Ishikawa (cell line): ENCODE results near the gene UVSSA.

Experiments used
- CEBPB ChIP-seq: IDR thresholded peaks from 2 replicates; pipeline ENCODE4 v1.6.1; 2012
- CREB1 ChIP-seq: IDR thresholded peaks from 2 replicates; pipeline ENCODE4 v1.6.1; 2012; ENCODE audit warnings: low read depth
- EGR1 ChIP-seq: IDR thresholded peaks from 2 replicates; pipeline ENCODE4 v1.6.1; 2012
- EP300 ChIP-seq: IDR thresholded peaks from 2 replicates; pipeline ENCODE4 v1.6.1; 2012; ENCODE audit warnings: borderline replicate concordance
- FOXM1 ChIP-seq: IDR thresholded peaks from 2 replicates; pipeline ENCODE4 v1.6.1; 2012; ENCODE audit warnings: low read depth, borderline replicate concordance
- MAX ChIP-seq: IDR thresholded peaks from 2 replicates; pipeline ENCODE4 v1.6.1; 2012
- NFIC ChIP-seq: IDR thresholded peaks from 2 replicates; pipeline ENCODE4 v1.6.1; 2012
- RAD21 ChIP-seq: IDR thresholded peaks from 2 replicates; pipeline ENCODE4 v1.6.1; 2012; ENCODE audit warnings: low read depth
- REST ChIP-seq: IDR thresholded peaks from 2 replicates; pipeline ENCODE4 v1.6.1; 2012; ENCODE audit warnings: low read depth, mild to moderate bottlenecking
- TAF1 ChIP-seq: IDR thresholded peaks from 2 replicates; pipeline ENCODE4 v1.6.1; 2012; ENCODE audit warnings: low read depth, mild to moderate bottlenecking
- TCF12 ChIP-seq: IDR thresholded peaks from 2 replicates; pipeline ENCODE4 v1.6.1; 2012; ENCODE audit warnings: low read depth
- TEAD4 ChIP-seq: IDR thresholded peaks from 2 replicates; pipeline ENCODE4 v1.6.1; 2012
- USF1 ChIP-seq: IDR thresholded peaks from 2 replicates; pipeline ENCODE4 v1.6.1; 2012
- YY1 ChIP-seq: IDR thresholded peaks from 2 replicates; pipeline ENCODE4 v1.6.1; 2012; ENCODE audit warnings: low read depth
- ZBTB7A ChIP-seq: IDR thresholded peaks from 2 replicates; pipeline ENCODE4 v1.6.1; 2012; ENCODE audit warnings: low read depth

UVSSA gene

GRCh38 chr4:1400191-1400805 is 53.3 kb downstream of the UVSSA start:
- no peak for TF ChIP-seq TCF12
- TF ChIP-seq TEAD4, result no peak
- no peak for TF ChIP-seq CREB1
- TF ChIP-seq FOXM1, result no peak
- no peak for TF ChIP-seq REST
- TF ChIP-seq MAX, result no peak
- no peak for TF ChIP-seq RAD21
- TF ChIP-seq ZBTB7A, result no peak
- no peak for TF ChIP-seq TAF1
- TF ChIP-seq NFIC, result no peak

GRCh38 chr4:1400831-1401408 is 53.9 kb downstream of the UVSSA start:
- TF ChIP-seq ZBTB7A, result no peak
- TF ChIP-seq CEBPB, result no peak
- TF ChIP-seq TAF1, result no peak
- no peak for TF ChIP-seq REST
- no peak for TF ChIP-seq MAX
- TF ChIP-seq EP300, result no peak
- TF ChIP-seq YY1, result no peak
- no peak for TF ChIP-seq CREB1
- TF ChIP-seq FOXM1, result no peak
- TF ChIP-seq NFIC, result no peak
- no peak for TF ChIP-seq TEAD4
- TF ChIP-seq EGR1, result no peak
- no peak for TF ChIP-seq TCF12
- no peak for TF ChIP-seq USF1
- TF ChIP-seq RAD21, result no peak

GRCh38 chr4:1401409-1402020 is 54.5 kb downstream of the UVSSA start:
- TF ChIP-seq RAD21, result no peak
- no peak for TF ChIP-seq USF1
- no peak for TF ChIP-seq EGR1
- no peak for TF ChIP-seq TAF1
- no peak for TF ChIP-seq TCF12
- TF ChIP-seq MAX, result no peak
- TF ChIP-seq FOXM1, result no peak

GRCh38 chr4:1402021-1402515 is 55.1 kb downstream of the UVSSA start:
- TF ChIP-seq USF1 (no peak), TAF1 (no peak), ZBTB7A (no peak), CREB1 (no peak), REST (no peak), MAX (no peak), FOXM1 (no peak), TCF12 (no peak), EP300 (no peak), CEBPB (no peak), NFIC (no peak), EGR1 (no peak), TEAD4 (no peak)
